ENCODE results near the gene ZNF419.
"Not testable (repeated sequence)": the region's sequence is repeated elsewhere in the genome, so short reads cannot be mapped to it uniquely, and the experiment has no call there.

The ZNF419 gene

DNA sequence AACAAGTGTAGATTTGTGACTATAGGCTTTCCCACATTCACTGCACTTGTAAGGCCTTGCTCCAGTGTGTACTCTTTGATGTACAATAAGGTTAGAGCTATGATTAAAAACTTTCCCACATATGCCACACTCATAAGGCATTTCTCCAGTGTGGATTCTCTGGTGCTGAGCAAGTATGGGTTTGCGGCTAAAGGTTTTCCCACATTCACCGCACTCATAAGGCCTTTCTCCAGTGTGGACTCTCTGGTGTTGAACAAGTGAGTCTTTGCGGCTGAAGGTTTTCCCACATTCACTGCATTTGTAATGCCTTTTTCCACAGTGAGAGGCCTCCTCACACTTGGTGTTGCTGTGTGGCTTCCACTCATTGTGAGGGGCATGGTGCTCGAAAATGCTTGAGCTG is 13.9 kb upstream of the ZNF419 start:
- Histone ChIP-seq H3K4me2 (ENCODE audit: low read length) (no peak overlapping the region), H4K20me1 (ENCODE audit: control insufficient read depth, insufficient read depth, low read depth, low read length) (no peaks in the 10 kb centered on the region), H3K9me3 (ENCODE audit: control insufficient read depth, insufficient read depth, low read length) (peaks cover 67% of the 10 kb centered on the region), H3K4me3 (ENCODE audit: low read length) (no peak overlapping the region), H3K27ac (ENCODE audit: low read depth, low read length) (no peak overlapping the region), H3K27me3 (ENCODE audit: control insufficient read depth, low read length) (no peaks in the 10 kb centered on the region), H3K36me3 (ENCODE audit: control insufficient read depth, low read length) (peaks cover 5% of the 10 kb centered on the region), H3K79me2 (ENCODE audit: control insufficient read depth, low read length) (no peaks in the 10 kb centered on the region), H3K9me2 (replicated peaks; ENCODE audit: control insufficient read depth, low read length) (no peaks in the 10 kb centered on the region), H3K4me1 (ENCODE audit: control insufficient read depth, low read length) (0 out of 2 replicates have a peak, but pooled peaks cover 3% of the 10 kb centered on the region), H3F3A (ENCODE audit: control insufficient read depth, insufficient read depth) (no peaks in the 10 kb centered on the region)
- no peak for TF ChIP-seq EZH2phosphoT487 (IDR thresholded peaks at IDR 0.05; ENCODE audit: borderline replicate concordance, low read length)
- TF ChIP-seq, protein P1, sequence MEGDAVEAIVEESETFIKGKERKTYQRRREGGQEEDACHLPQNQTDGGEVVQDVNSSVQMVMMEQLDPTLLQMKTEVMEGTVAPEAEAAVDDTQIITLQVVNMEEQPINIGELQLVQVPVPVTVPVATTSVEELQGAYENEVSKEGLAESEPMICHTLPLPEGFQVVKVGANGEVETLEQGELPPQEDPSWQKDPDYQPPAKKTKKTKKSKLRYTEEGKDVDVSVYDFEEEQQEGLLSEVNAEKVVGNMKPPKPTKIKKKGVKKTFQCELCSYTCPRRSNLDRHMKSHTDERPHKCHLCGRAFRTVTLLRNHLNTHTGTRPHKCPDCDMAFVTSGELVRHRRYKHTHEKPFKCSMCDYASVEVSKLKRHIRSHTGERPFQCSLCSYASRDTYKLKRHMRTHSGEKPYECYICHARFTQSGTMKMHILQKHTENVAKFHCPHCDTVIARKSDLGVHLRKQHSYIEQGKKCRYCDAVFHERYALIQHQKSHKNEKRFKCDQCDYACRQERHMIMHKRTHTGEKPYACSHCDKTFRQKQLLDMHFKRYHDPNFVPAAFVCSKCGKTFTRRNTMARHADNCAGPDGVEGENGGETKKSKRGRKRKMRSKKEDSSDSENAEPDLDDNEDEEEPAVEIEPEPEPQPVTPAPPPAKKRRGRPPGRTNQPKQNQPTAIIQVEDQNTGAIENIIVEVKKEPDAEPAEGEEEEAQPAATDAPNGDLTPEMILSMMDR (IDR thresholded peaks at IDR 0.05; ENCODE audit: low read depth, low read length, poor library complexity, severe bottlenecking) = no peak

DNA sequence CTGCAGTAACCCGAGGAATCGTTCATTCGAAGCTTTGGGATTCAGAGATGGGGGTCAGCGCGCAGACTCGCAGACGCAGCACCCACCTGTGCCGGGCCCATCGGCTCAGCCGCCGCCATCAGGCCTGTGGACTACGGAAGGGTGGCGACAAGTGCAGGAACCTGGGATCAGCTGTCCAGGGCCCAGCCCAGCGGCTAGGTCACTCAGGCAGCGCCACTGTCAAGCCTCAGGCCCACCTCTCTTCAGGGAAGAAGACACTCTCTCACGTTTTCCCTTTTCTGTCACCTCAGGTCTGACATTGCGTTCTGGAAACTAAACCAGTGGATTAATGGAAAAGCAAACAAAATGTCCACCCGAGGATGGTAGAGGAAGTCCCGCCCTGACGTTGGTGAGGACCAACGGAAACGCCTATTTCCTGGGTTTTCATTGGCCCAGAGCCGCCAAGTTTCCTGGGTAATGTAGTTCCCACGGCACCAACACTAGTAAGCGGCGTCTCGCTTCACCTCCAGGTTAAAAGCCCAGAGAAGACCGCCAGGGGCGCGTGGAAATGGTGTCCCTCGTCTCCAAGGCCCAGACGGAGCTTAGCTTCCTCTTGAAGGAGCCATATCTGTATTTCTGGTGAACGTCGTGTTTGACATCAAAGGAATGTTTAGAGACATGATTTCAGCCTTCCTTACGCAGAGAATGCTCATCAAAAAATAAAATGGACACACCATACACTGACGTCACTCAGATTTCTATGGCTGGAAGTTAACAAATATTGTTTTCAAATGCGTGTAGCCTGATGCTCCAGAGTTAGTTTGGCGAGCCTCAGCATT is 10.2 kb upstream of the ZNF419 start, which contains the start of gene ZNF772:
Gene ZNF772, minus strand, starts transcription at position 376 of the 818 bp plus-strand sequence. Its CDS starts 257 bp downstream, at position 119.
- Histone ChIP-seq H3K4me1 (ENCODE audit: control insufficient read depth, low read length) (0 out of 2 replicates have a peak, but pooled peaks cover 3% of the 10 kb centered on the region), H3K79me2 (ENCODE audit: control insufficient read depth, low read length) (no peaks in the 10 kb centered on the region), H3K4me3 (ENCODE audit: low read length) (peak within 1 kb of the TSS; percentile 70), H3K9me3 (ENCODE audit: control insufficient read depth, insufficient read depth, low read length) (peaks cover 54% of the 10 kb centered on the region), H3F3A (ENCODE audit: control insufficient read depth, insufficient read depth) (no peaks in the 10 kb centered on the region), H3K36me3 (ENCODE audit: control insufficient read depth, low read length) (peaks cover 5% of the 10 kb centered on the region), H3K27me3 (ENCODE audit: control insufficient read depth, low read length) (no peaks in the 10 kb centered on the region), H4K20me1 (ENCODE audit: control insufficient read depth, insufficient read depth, low read depth, low read length) (no peaks in the 10 kb centered on the region), H3K27ac (ENCODE audit: low read depth, low read length) (no peak within 1 kb of the TSS), H3K9me2 (replicated peaks; ENCODE audit: control insufficient read depth, low read length) (no peaks in the 10 kb centered on the region), H3K4me2 (ENCODE audit: low read length) (peak within 1 kb of the TSS; percentile 57)
- TF ChIP-seq EZH2phosphoT487 (IDR thresholded peaks at IDR 0.05; ENCODE audit: borderline replicate concordance, low read length) = no peak
- TF ChIP-seq, protein P1 (IDR thresholded peaks at IDR 0.05; ENCODE audit: low read depth, low read length, poor library complexity, severe bottlenecking) = peak; percentile 62

DNA sequence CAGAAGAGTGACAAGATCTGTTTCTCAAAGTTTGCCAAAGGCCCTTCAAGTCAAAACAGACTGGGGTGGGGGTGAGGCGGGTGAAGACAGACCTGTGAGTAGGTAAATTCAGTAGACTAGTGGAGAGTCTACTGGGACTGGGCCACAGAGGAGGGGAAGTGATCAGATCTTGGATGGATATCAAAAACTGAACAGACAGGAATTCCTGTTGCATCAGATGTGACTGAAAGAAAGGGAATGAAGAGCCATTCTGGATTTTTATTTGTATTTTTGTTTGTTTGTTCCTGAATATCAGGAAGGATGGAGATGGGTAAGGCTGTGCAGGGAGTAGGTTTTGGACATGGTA is 722 bp downstream of the ZNF419 start:
- H3K4me1 ChIP-seq (ENCODE audit: control insufficient read depth, low read length); H3K4me3 ChIP-seq (ENCODE audit: low read length); H3K27ac ChIP-seq (ENCODE audit: low read depth, low read length); H4K20me1 ChIP-seq (ENCODE audit: control insufficient read depth, insufficient read depth, low read depth, low read length); H3K36me3 ChIP-seq (ENCODE audit: control insufficient read depth, low read length); H3F3A ChIP-seq (ENCODE audit: control insufficient read depth, insufficient read depth); H3K27me3 ChIP-seq (ENCODE audit: control insufficient read depth, low read length); H3K79me2 ChIP-seq (ENCODE audit: control insufficient read depth, low read length); H3K9me2 ChIP-seq (replicated peaks; ENCODE audit: control insufficient read depth, low read length): not testable (repeated sequence)
- H3K9me3 ChIP-seq (ENCODE audit: control insufficient read depth, insufficient read depth, low read length) = peaks cover 43% of the 10 kb centered on the region
- H3K4me2 ChIP-seq (ENCODE audit: low read length) = peak overlapping the region; percentile 30; the same call in 1 of the 2 replicates

DNA sequence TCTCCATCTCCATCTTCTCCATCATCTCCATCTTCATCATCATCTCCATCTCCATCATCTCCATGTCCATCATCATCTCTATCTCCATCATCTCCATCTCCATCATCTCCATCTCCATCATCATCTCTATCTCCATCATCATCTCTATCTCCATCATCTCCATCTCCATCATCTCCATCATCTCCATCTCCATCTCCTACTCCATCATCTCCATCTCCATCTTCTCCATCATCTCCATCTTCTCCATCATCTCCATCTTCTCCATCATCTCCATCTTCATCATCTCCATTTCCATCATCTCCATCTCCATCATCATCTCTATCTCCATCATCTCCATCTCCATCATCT is 11.8 kb downstream of the ZNF419 start:
- Histone ChIP-seq H3K9me3 (ENCODE audit: control insufficient read depth, insufficient read depth, low read length) (peaks cover 36% of the 10 kb centered on the region), H3K4me2 (ENCODE audit: low read length) (peak overlapping the region; percentile 69), H3K4me3 (ENCODE audit: low read length) (peak overlapping the region; percentile 78)
- not testable (repeated sequence) for H3F3A ChIP-seq (ENCODE audit: control insufficient read depth, insufficient read depth); H3K27me3 ChIP-seq (ENCODE audit: control insufficient read depth, low read length); H3K79me2 ChIP-seq (ENCODE audit: control insufficient read depth, low read length); H4K20me1 ChIP-seq (ENCODE audit: control insufficient read depth, insufficient read depth, low read depth, low read length); H3K27ac ChIP-seq (ENCODE audit: low read depth, low read length); H3K9me2 ChIP-seq (replicated peaks; ENCODE audit: control insufficient read depth, low read length); H3K36me3 ChIP-seq (ENCODE audit: control insufficient read depth, low read length); H3K4me1 ChIP-seq (ENCODE audit: control insufficient read depth, low read length)

DNA sequence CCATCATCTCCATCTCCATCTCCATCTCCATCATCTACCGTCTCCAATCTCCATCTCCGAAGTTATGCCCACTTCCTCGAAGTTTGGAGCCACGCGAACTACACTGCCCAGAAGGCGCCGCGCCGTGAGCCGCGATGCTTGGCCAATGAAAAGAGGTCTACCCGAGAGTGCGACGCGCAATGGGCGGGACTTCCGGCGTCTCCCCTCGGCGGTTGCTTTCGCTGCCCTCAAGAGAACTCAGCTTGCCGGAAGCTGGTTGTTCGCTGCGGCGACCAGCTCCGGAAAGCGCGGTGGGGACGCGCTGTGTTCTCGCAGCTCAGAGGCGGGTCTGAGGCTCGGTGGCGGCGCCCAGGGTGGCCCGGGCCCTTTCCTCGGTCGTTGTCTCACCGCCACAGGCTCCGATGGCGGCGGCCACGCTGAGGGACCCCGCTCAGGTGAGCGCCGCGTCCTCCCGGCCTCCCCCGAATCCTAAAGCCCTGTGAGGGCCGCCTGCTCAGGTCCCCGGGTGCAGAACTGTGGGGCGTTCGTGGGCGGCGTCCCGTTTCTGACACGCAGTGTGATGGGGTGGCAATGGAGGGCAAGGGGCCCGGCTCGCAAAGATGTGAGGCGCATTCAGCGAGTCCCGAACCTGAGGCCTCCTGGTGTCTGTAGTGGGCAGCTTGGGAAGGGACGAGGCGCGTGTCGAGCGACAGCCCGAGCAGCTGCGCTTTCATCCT is 12.3 kb downstream of the ZNF419 start, which contains the start of gene ZNF773:
Gene ZNF773, plus strand, starts transcription at position 259 of the 716 bp plus-strand sequence. Its CDS starts 143 bp downstream, at position 402.
- H3K79me2 ChIP-seq (ENCODE audit: control insufficient read depth, low read length); H3K27me3 ChIP-seq (ENCODE audit: control insufficient read depth, low read length); H3K9me2 ChIP-seq (replicated peaks; ENCODE audit: control insufficient read depth, low read length); H3K36me3 ChIP-seq (ENCODE audit: control insufficient read depth, low read length); H3K4me1 ChIP-seq (ENCODE audit: control insufficient read depth, low read length); H3K27ac ChIP-seq (ENCODE audit: low read depth, low read length); H4K20me1 ChIP-seq (ENCODE audit: control insufficient read depth, insufficient read depth, low read depth, low read length); H3F3A ChIP-seq (ENCODE audit: control insufficient read depth, insufficient read depth): not testable (repeated sequence)
- Histone ChIP-seq H3K4me3 (ENCODE audit: low read length) (peak within 1 kb of the TSS; percentile 78), H3K9me3 (ENCODE audit: control insufficient read depth, insufficient read depth, low read length) (peaks cover 36% of the 10 kb centered on the region), H3K4me2 (ENCODE audit: low read length) (peak within 1 kb of the TSS; percentile 69)

DNA sequence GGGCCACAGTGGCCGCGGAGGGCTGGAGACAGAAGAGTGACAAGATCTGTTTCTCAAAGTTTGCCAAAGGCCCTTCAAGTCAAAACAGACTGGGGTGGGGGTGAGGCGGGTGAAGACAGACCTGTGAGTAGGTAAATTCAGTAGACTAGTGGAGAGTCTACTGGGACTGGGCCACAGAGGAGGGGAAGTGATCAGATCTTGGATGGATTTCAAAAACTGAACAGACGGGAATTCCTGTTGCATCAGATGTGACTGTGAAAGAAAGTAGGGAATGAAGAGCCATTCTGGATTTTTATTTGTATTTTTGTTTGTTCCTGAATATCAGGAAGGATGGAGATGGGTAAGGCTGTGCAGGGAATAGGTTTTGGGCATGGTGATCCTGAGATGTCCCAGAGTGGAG is 12.8 kb downstream of the ZNF419 start:
- not testable (repeated sequence) for H3K79me2 ChIP-seq (ENCODE audit: control insufficient read depth, low read length); H3K36me3 ChIP-seq (ENCODE audit: control insufficient read depth, low read length); H3K27me3 ChIP-seq (ENCODE audit: control insufficient read depth, low read length); H3K4me1 ChIP-seq (ENCODE audit: control insufficient read depth, low read length); H3K27ac ChIP-seq (ENCODE audit: low read depth, low read length); H4K20me1 ChIP-seq (ENCODE audit: control insufficient read depth, insufficient read depth, low read depth, low read length); H3K9me2 ChIP-seq (replicated peaks; ENCODE audit: control insufficient read depth, low read length); H3F3A ChIP-seq (ENCODE audit: control insufficient read depth, insufficient read depth)
- Histone ChIP-seq H3K4me2 (ENCODE audit: low read length) (peak overlapping the region; percentile 48), H3K9me3 (ENCODE audit: control insufficient read depth, insufficient read depth, low read length) (peaks cover 36% of the 10 kb centered on the region), H3K4me3 (ENCODE audit: low read length) (peak overlapping the region; percentile 78)

All from DOHH2 (cell line).